ENCODE results near the gene SETBP1.
A peak's percentile ranks its signal among the peaks of the same experiment; 100 is the strongest.

The SETBP1 gene

GRCh38 chr18:44731530-44732237 is 51.0 kb downstream of the SETBP1 start:
- FAIRE-seq (no peak), DNase-seq (ENCODE audit: low spot score) (no peak)

GRCh38 chr18:44732238-44732563 is 51.5 kb downstream of the SETBP1 start:
- no peak for DNase-seq (ENCODE audit: low spot score)
- FAIRE-seq: no peak

GRCh38 chr18:44732599-44732998 is 51.9 kb downstream of the SETBP1 start:
- DNase-seq (ENCODE audit: low spot score): no peak
- FAIRE-seq: no peak

GRCh38 chr18:44733069-44733753 is 52.5 kb downstream of the SETBP1 start:
- peak; percentile 75 for DNase-seq (ENCODE audit: low spot score)
- no peak for FAIRE-seq

GRCh38 chr18:44733754-44734465 is 53.2 kb downstream of the SETBP1 start:
- FAIRE-seq (no peak), DNase-seq (ENCODE audit: low spot score) (no peak)

- no peak for DNase-seq (ENCODE audit: low spot score)
- no peak for FAIRE-seq
These were observed 54.4 kb downstream of the SETBP1 start for GRCh38 chr18:44735096-44735495.

GRCh38 chr18:44736664-44737380 is 56.1 kb downstream of the SETBP1 start:
- no peak for DNase-seq (ENCODE audit: low spot score)
- no peak for FAIRE-seq

- no peak for FAIRE-seq
- DNase-seq (ENCODE audit: low spot score): no peak
These were observed 56.9 kb downstream of the SETBP1 start for GRCh38 chr18:44737623-44738022.

GRCh38 chr18:44740000-44740399 is 59.3 kb downstream of the SETBP1 start:
- DNase-seq (ENCODE audit: low spot score) (no peak), FAIRE-seq (no peak)

- FAIRE-seq (no peak), DNase-seq (ENCODE audit: low spot score) (no peak)
These were observed 60.4 kb downstream of the SETBP1 start for GRCh38 chr18:44741085-44741484.

- DNase-seq (ENCODE audit: low spot score): no peak
- no peak for FAIRE-seq
These were observed 60.8 kb downstream of the SETBP1 start for GRCh38 chr18:44741511-44741910.

- FAIRE-seq: no peak
These were observed 61.4 kb downstream of the SETBP1 start for GRCh38 chr18:44742126-44742525.

GRCh38 chr18:44742718-44743311 is 62.1 kb downstream of the SETBP1 start:
- DNase-seq (ENCODE audit: low spot score) (no peak), FAIRE-seq (no peak)

More at GRCh38 chr18:44742126-44742525, 61.4 kb downstream of the SETBP1 start:
- no peak for DNase-seq (ENCODE audit: low spot score)

- FAIRE-seq: no peak
- no peak for DNase-seq (ENCODE audit: low spot score)
These were observed 62.9 kb downstream of the SETBP1 start for GRCh38 chr18:44743631-44744030.

GRCh38 chr18:44744161-44745121 is 63.8 kb downstream of the SETBP1 start:
- DNase-seq (ENCODE audit: low spot score): no peak
- FAIRE-seq: no peak

GRCh38 chr18:44747157-44747556 is 66.5 kb downstream of the SETBP1 start:
- FAIRE-seq (no peak), DNase-seq (ENCODE audit: low spot score) (no peak)

- DNase-seq (ENCODE audit: low spot score) (no peak), FAIRE-seq (no peak)
These were observed 67.9 kb downstream of the SETBP1 start for GRCh38 chr18:44748582-44748981.

- FAIRE-seq: no peak
- no peak for DNase-seq (ENCODE audit: low spot score)
These were observed 70.1 kb downstream of the SETBP1 start for GRCh38 chr18:44750774-44751173.

GRCh38 chr18:44754567-44754966 is 73.9 kb downstream of the SETBP1 start:
- DNase-seq (ENCODE audit: low spot score) (no peak), FAIRE-seq (no peak)

All from urothelium cell line (cell line).